ENCODE results near the gene DENND2D.

DENND2D gene

GRCh38 chr1:111199881-111200801 is at the start of gene DENND2D:
DENND2D (minus strand) TSS chr1:111200646; CDS start chr1:111200459, 187 bp downstream.
- no peaks in the 10 kb centered on the region for H3K9me3 ChIP-seq (ENCODE audit: control insufficient read depth, insufficient read depth, low read length)
- no peak within 1 kb of the TSS for H3K9ac ChIP-seq (ENCODE audit: low read depth, low read length)
- no peaks in the 10 kb centered on the region for H3K4me1 ChIP-seq (ENCODE audit: control insufficient read depth, insufficient read depth, low read length)
- H3K27ac ChIP-seq (ENCODE audit: low read depth, low read length): no peak within 1 kb of the TSS
- H3K27me3 ChIP-seq (ENCODE audit: control insufficient read depth, insufficient read depth, low read length): peaks cover 19% of the 10 kb centered on the region
- no peaks in the 10 kb centered on the region for H3K36me3 ChIP-seq (ENCODE audit: control insufficient read depth, insufficient read depth, low read length)
- no peak within 1 kb of the TSS for H3K4me3 ChIP-seq (ENCODE audit: low read depth, low read length)

GRCh38 chr1:111249960-111250359 is 49.5 kb upstream of the DENND2D start:
- Histone ChIP-seq H3K27me3 (ENCODE audit: control insufficient read depth, insufficient read depth, low read length) (no peaks in the 10 kb centered on the region), H3K4me1 (ENCODE audit: control insufficient read depth, insufficient read depth, low read length) (no peaks in the 10 kb centered on the region), H3K4me3 (ENCODE audit: low read depth, low read length) (no peak overlapping the region), H3K36me3 (ENCODE audit: control insufficient read depth, insufficient read depth, low read length) (no peaks in the 10 kb centered on the region), H3K27ac (ENCODE audit: low read depth, low read length) (no peak overlapping the region), H3K9ac (ENCODE audit: low read depth, low read length) (no peak overlapping the region), H3K9me3 (ENCODE audit: control insufficient read depth, insufficient read depth, low read length) (no peaks in the 10 kb centered on the region)

- Histone ChIP-seq H3K9me3 (ENCODE audit: control insufficient read depth, insufficient read depth, low read length) (no peaks in the 10 kb centered on the region), H3K4me1 (ENCODE audit: control insufficient read depth, insufficient read depth, low read length) (no peaks in the 10 kb centered on the region), H3K27ac (ENCODE audit: low read depth, low read length) (no peak overlapping the region), H3K9ac (ENCODE audit: low read depth, low read length) (no peak overlapping the region), H3K27me3 (ENCODE audit: control insufficient read depth, insufficient read depth, low read length) (no peaks in the 10 kb centered on the region), H3K4me3 (ENCODE audit: low read depth, low read length) (no peak overlapping the region), H3K36me3 (ENCODE audit: control insufficient read depth, insufficient read depth, low read length) (no peaks in the 10 kb centered on the region)
Observed at GRCh38 chr1:111247125-111247838, 46.8 kb upstream of the DENND2D start.

GRCh38 chr1:111242805-111243523 is 42.5 kb upstream of the DENND2D start:
- H3K9me3 ChIP-seq (ENCODE audit: control insufficient read depth, insufficient read depth, low read length): no peaks in the 10 kb centered on the region
- H3K4me1 ChIP-seq (ENCODE audit: control insufficient read depth, insufficient read depth, low read length): 0 out of 2 replicates have a peak, but pooled peaks cover under 1% of the 10 kb centered on the region
- no peak overlapping the region for H3K27ac ChIP-seq (ENCODE audit: low read depth, low read length)
- no peak overlapping the region for H3K4me3 ChIP-seq (ENCODE audit: low read depth, low read length)
- H3K36me3 ChIP-seq (ENCODE audit: control insufficient read depth, insufficient read depth, low read length): no peaks in the 10 kb centered on the region
- no peak overlapping the region for H3K9ac ChIP-seq (ENCODE audit: low read depth, low read length)
- H3K27me3 ChIP-seq (ENCODE audit: control insufficient read depth, insufficient read depth, low read length): no peaks in the 10 kb centered on the region

GRCh38 chr1:111241797-111242196 is 41.4 kb upstream of the DENND2D start:
- no peaks in the 10 kb centered on the region for H3K27me3 ChIP-seq (ENCODE audit: control insufficient read depth, insufficient read depth, low read length)

GRCh38 chr1:111238056-111238795 is 37.8 kb upstream of the DENND2D start:
- H3K9me3 ChIP-seq (ENCODE audit: control insufficient read depth, insufficient read depth, low read length): no peaks in the 10 kb centered on the region
- H3K9ac ChIP-seq (ENCODE audit: low read depth, low read length): no peak overlapping the region
- no peaks in the 10 kb centered on the region for H3K36me3 ChIP-seq (ENCODE audit: control insufficient read depth, insufficient read depth, low read length)
- H3K4me1 ChIP-seq (ENCODE audit: control insufficient read depth, insufficient read depth, low read length): peaks cover 7% of the 10 kb centered on the region; the same call in 1 of the 2 replicates
- H3K27me3 ChIP-seq (ENCODE audit: control insufficient read depth, insufficient read depth, low read length): no peaks in the 10 kb centered on the region
- H3K4me3 ChIP-seq (ENCODE audit: low read depth, low read length): no peak overlapping the region
- no peak overlapping the region for H3K27ac ChIP-seq (ENCODE audit: low read depth, low read length)

More at GRCh38 chr1:111241797-111242196, 41.4 kb upstream of the DENND2D start:
- Histone ChIP-seq H3K4me3 (ENCODE audit: low read depth, low read length) (no peak overlapping the region), H3K36me3 (ENCODE audit: control insufficient read depth, insufficient read depth, low read length) (no peaks in the 10 kb centered on the region), H3K4me1 (ENCODE audit: control insufficient read depth, insufficient read depth, low read length) (peaks cover 7% of the 10 kb centered on the region; the same call in 1 of the 2 replicates), H3K9me3 (ENCODE audit: control insufficient read depth, insufficient read depth, low read length) (no peaks in the 10 kb centered on the region), H3K27ac (ENCODE audit: low read depth, low read length) (no peak overlapping the region), H3K9ac (ENCODE audit: low read depth, low read length) (no peak overlapping the region)

- no peaks in the 10 kb centered on the region for H3K9me3 ChIP-seq (ENCODE audit: control insufficient read depth, insufficient read depth, low read length)
- H3K4me1 ChIP-seq (ENCODE audit: control insufficient read depth, insufficient read depth, low read length): peaks cover 7% of the 10 kb centered on the region; the same call in 1 of the 2 replicates
- H3K4me3 ChIP-seq (ENCODE audit: low read depth, low read length): no peak overlapping the region
- no peak overlapping the region for H3K9ac ChIP-seq (ENCODE audit: low read depth, low read length)
- no peak overlapping the region for H3K27ac ChIP-seq (ENCODE audit: low read depth, low read length)
- H3K27me3 ChIP-seq (ENCODE audit: control insufficient read depth, insufficient read depth, low read length): no peaks in the 10 kb centered on the region
- no peaks in the 10 kb centered on the region for H3K36me3 ChIP-seq (ENCODE audit: control insufficient read depth, insufficient read depth, low read length)
Observed at GRCh38 chr1:111236806-111237205, 36.4 kb upstream of the DENND2D start.

GRCh38 chr1:111236379-111236778 is 35.9 kb upstream of the DENND2D start:
- no peaks in the 10 kb centered on the region for H3K9me3 ChIP-seq (ENCODE audit: control insufficient read depth, insufficient read depth, low read length)
- no peak overlapping the region for H3K9ac ChIP-seq (ENCODE audit: low read depth, low read length)
- H3K27ac ChIP-seq (ENCODE audit: low read depth, low read length): no peak overlapping the region
- no peak overlapping the region for H3K4me3 ChIP-seq (ENCODE audit: low read depth, low read length)
- H3K36me3 ChIP-seq (ENCODE audit: control insufficient read depth, insufficient read depth, low read length): no peaks in the 10 kb centered on the region
- H3K27me3 ChIP-seq (ENCODE audit: control insufficient read depth, insufficient read depth, low read length): no peaks in the 10 kb centered on the region
- H3K4me1 ChIP-seq (ENCODE audit: control insufficient read depth, insufficient read depth, low read length): peaks cover 7% of the 10 kb centered on the region; the same call in 1 of the 2 replicates

- Histone ChIP-seq H3K27ac (ENCODE audit: low read depth, low read length) (no peak overlapping the region), H3K27me3 (ENCODE audit: control insufficient read depth, insufficient read depth, low read length) (no peaks in the 10 kb centered on the region), H3K36me3 (ENCODE audit: control insufficient read depth, insufficient read depth, low read length) (no peaks in the 10 kb centered on the region), H3K9ac (ENCODE audit: low read depth, low read length) (no peak overlapping the region), H3K4me1 (ENCODE audit: control insufficient read depth, insufficient read depth, low read length) (peaks cover 7% of the 10 kb centered on the region; the same call in 1 of the 2 replicates), H3K9me3 (ENCODE audit: control insufficient read depth, insufficient read depth, low read length) (no peaks in the 10 kb centered on the region), H3K4me3 (ENCODE audit: low read depth, low read length) (no peak overlapping the region)
Observed at GRCh38 chr1:111234866-111235265, 34.4 kb upstream of the DENND2D start.

- Histone ChIP-seq H3K27ac (ENCODE audit: low read depth, low read length) (no peak overlapping the region), H3K9ac (ENCODE audit: low read depth, low read length) (no peak overlapping the region), H3K36me3 (ENCODE audit: control insufficient read depth, insufficient read depth, low read length) (no peaks in the 10 kb centered on the region), H3K4me3 (ENCODE audit: low read depth, low read length) (no peak overlapping the region), H3K9me3 (ENCODE audit: control insufficient read depth, insufficient read depth, low read length) (no peaks in the 10 kb centered on the region), H3K27me3 (ENCODE audit: control insufficient read depth, insufficient read depth, low read length) (no peaks in the 10 kb centered on the region), H3K4me1 (ENCODE audit: control insufficient read depth, insufficient read depth, low read length) (peaks cover 7% of the 10 kb centered on the region; the same call in 1 of the 2 replicates)
Observed at GRCh38 chr1:111234258-111234657, 33.8 kb upstream of the DENND2D start.

Measured in HUES48 (cell line).